HG03565 (cell line): ENCODE measurements around the gene WNK2.

Experiments used
- ATAC-seq: cut with Tn5 transposase; IDR thresholded peaks from one replicate; pipeline ENCODE4 v1.9.1; 2021; ENCODE audit warnings: mild to moderate bottlenecking, moderate library complexity; ENCODE audit not compliant: unreplicated experiment

WNK2 gene

GRCh38 chr9:93263334-93264229, 79.6 kb downstream of the WNK2 start:
- ATAC-seq = no peak

GRCh38 chr9:93264338-93265125, 80.6 kb downstream of the WNK2 start:
- ATAC-seq = no peak

- ATAC-seq = no peak
Observed at GRCh38 chr9:93265301-93265971, 81.5 kb downstream of the WNK2 start.

GRCh38 chr9:93265972-93266371, 82.0 kb downstream of the WNK2 start:
- ATAC-seq = no peak

GRCh38 chr9:93266521-93267001, 82.6 kb downstream of the WNK2 start:
- no peak for ATAC-seq

GRCh38 chr9:93267091-93267541, 83.2 kb downstream of the WNK2 start:
- ATAC-seq = no peak

GRCh38 chr9:93267681-93268505, 84.0 kb downstream of the WNK2 start:
- no peak for ATAC-seq

GRCh38 chr9:93268551-93269314, 84.8 kb downstream of the WNK2 start:
- ATAC-seq = no peak

- ATAC-seq = no peak
Observed at GRCh38 chr9:93270976-93271375, 87.0 kb downstream of the WNK2 start.

GRCh38 chr9:93276973-93277372, 93.0 kb downstream of the WNK2 start:
- no peak for ATAC-seq

GRCh38 chr9:93278144-93278543, 94.2 kb downstream of the WNK2 start:
- ATAC-seq = no peak

GRCh38 chr9:93280661-93281259, 96.8 kb downstream of the WNK2 start:
- ATAC-seq = no peak

GRCh38 chr9:93286252-93287188, 102.6 kb downstream of the WNK2 start:
- no peak for ATAC-seq

- ATAC-seq = no peak
Observed at GRCh38 chr9:93287189-93287552, 103.2 kb downstream of the WNK2 start.

- no peak for ATAC-seq
Observed at GRCh38 chr9:93287593-93287992, 103.7 kb downstream of the WNK2 start.

- no peak for ATAC-seq
Observed at GRCh38 chr9:93288341-93288740, 104.4 kb downstream of the WNK2 start.

- ATAC-seq = no peak
Observed at GRCh38 chr9:93288891-93289883, 105.2 kb downstream of the WNK2 start.
